IMR-90 (cell line): ENCODE results near the gene CEP85. TPM values are rescaled to one million over a fixed set of nuclear protein-coding genes. Genes with fewer than 3 reads are reported as not detected.
A peak's percentile ranks its signal among the peaks of the same experiment; 100 is the strongest.

Source experiments
- ATAC-seq: fragments of 200-7000 bp; cut with Tn5 transposase; 2 replicates; pipeline ENCODE4 v1.9.1; 2020; ENCODE audit warnings: low read depth, mild to moderate bottlenecking, moderate library complexity
- BruUV-seq: library from RNA; stranded (reverse); fragments of 400-500 nt; replicated peaks from 2 replicates; lab custom pipeline; 2021; lab: Mats Ljungman, UMichigan
- CTCF ChIA-PET: fragments of 300-600 bp; formaldehyde crosslinking; extraction: SDS; loops from one replicate; lab custom pipeline; 2021; ENCODE audit warnings: antibody characterized with exemption; lab: Yijun Ruan, JAX
- POLR2A ChIA-PET: fragments of 300-600 bp; sonication (Branson Sonifier 250); formaldehyde crosslinking; loops from one replicate; lab custom pipeline; 2022; ENCODE audit warnings: antibody characterized with exemption; ENCODE audit not compliant: unreplicated experiment; lab: Charles Lee
- DNase-seq: peaks from one replicate; pipeline ENCODE4 v3.0.0; 2013
- H2AFZ ChIP-seq: replicated peaks from 2 replicates; pipeline ENCODE3; 2013; ENCODE audit warnings: low read length, mild to moderate bottlenecking; ENCODE audit not compliant: poor library complexity
- H2AK5ac ChIP-seq: 2 replicates; pipeline ENCODE4 v1.6.1; 2013; ENCODE audit warnings: low read depth, low read length, inconsistent platforms
- H2AK9ac ChIP-seq: replicated peaks from 2 replicates; pipeline ENCODE3; 2013; ENCODE audit warnings: mild to moderate bottlenecking, low read depth, low read length, moderate library complexity; ENCODE audit not compliant: poor library complexity
- H2BK120ac ChIP-seq: 2 replicates; pipeline ENCODE4 v1.6.1; 2013; ENCODE audit warnings: low read depth, low read length, inconsistent platforms
- H2BK15ac ChIP-seq: 3 replicates; pipeline ENCODE4 v1.6.1; 2013; ENCODE audit warnings: low read depth, low read length, inconsistent platforms
- H2BK20ac ChIP-seq: 2 replicates; pipeline ENCODE4 v1.6.1; 2013; ENCODE audit warnings: low read depth, mild to moderate bottlenecking, inconsistent platforms, low read length, moderate library complexity
- H2BK5ac ChIP-seq: 2 replicates; pipeline ENCODE4 v1.6.1; 2013; ENCODE audit warnings: mild to moderate bottlenecking, low read depth, low read length, inconsistent platforms; ENCODE audit not compliant: poor library complexity, severe bottlenecking
- H3K14ac ChIP-seq: replicated peaks from 2 replicates; pipeline ENCODE4 v1.6.1; 2013; ENCODE audit warnings: low read depth, low read length, inconsistent platforms
- H3K18ac ChIP-seq: 2 replicates; pipeline ENCODE4 v1.6.1; 2013; ENCODE audit warnings: low read depth, low read length, control low read depth
- H3K23ac ChIP-seq: 2 replicates; pipeline ENCODE4 v1.6.1; 2013; ENCODE audit warnings: low read depth, low read length, inconsistent platforms
- H3K27ac ChIP-seq: 2 replicates; pipeline ENCODE4 v1.5.1; 2013; ENCODE audit warnings: mild to moderate bottlenecking, control low read depth, low read length; ENCODE audit not compliant: insufficient read depth
- H3K27me3 ChIP-seq: 2 replicates; pipeline ENCODE4 v1.6.1; 2013; ENCODE audit warnings: low read length; ENCODE audit not compliant: control insufficient read depth, insufficient read depth
- H3K36me3 ChIP-seq: 2 replicates; pipeline ENCODE4 v1.6.1; 2013; ENCODE audit warnings: low read length, mixed read lengths; ENCODE audit not compliant: control insufficient read depth, insufficient read depth
- H3K4ac ChIP-seq: 2 replicates; pipeline ENCODE4 v1.6.1; 2013; ENCODE audit warnings: low read depth, low read length, inconsistent platforms
- H3K4me1 ChIP-seq: 2 replicates; pipeline ENCODE4 v1.6.1; 2013; ENCODE audit warnings: low read length, mixed read lengths; ENCODE audit not compliant: control insufficient read depth, insufficient read depth
- H3K4me2 ChIP-seq: 2 replicates; pipeline ENCODE4 v1.6.1; 2013; ENCODE audit warnings: low read depth, mild to moderate bottlenecking, control low read depth, low read length, moderate library complexity
- H3K4me3 ChIP-seq: 2 replicates; pipeline ENCODE4 v1.5.1; 2013; ENCODE audit warnings: low read depth, mild to moderate bottlenecking, control low read depth, low read length, moderate library complexity; ENCODE audit not compliant: insufficient read depth
- H3K56ac ChIP-seq: 2 replicates; pipeline ENCODE4 v1.6.1; 2013; ENCODE audit warnings: low read length, inconsistent platforms; ENCODE audit not compliant: insufficient read depth; ENCODE audit errors: extremely low read depth
- H3K79me1 ChIP-seq, 2 experiments: 2 replicates each; pipeline ENCODE4 v1.6.1; 2013; ENCODE audit warnings: low read length in 2 of 2, inconsistent platforms in 1 of 2, low read depth in 1 of 2
- H3K9ac ChIP-seq: 2 replicates; pipeline ENCODE4 v1.6.1; 2013; ENCODE audit warnings: low read depth, low read length, control low read depth
- H3K9me1 ChIP-seq: 2 replicates; pipeline ENCODE4 v1.6.1; 2013; ENCODE audit warnings: low read length, inconsistent platforms; ENCODE audit not compliant: insufficient read depth
- H3K9me3 ChIP-seq: 2 replicates; pipeline ENCODE4 v1.6.1; 2013; ENCODE audit warnings: low read length; ENCODE audit not compliant: control insufficient read depth, insufficient read depth
- H4K20me1 ChIP-seq: 2 replicates; pipeline ENCODE4 v1.6.1; 2013; ENCODE audit warnings: low read length, inconsistent platforms; ENCODE audit not compliant: insufficient read depth
- H4K5ac ChIP-seq: 2 replicates; pipeline ENCODE4 v1.6.1; 2013; ENCODE audit warnings: mild to moderate bottlenecking, low read depth, low read length, control low read depth
- H4K8ac ChIP-seq, 2 experiments: 2 replicates each; pipeline ENCODE4 v1.6.1; 2013; ENCODE audit warnings: low read depth in 2 of 2, low read length in 2 of 2, control low read depth in 1 of 2, inconsistent platforms in 1 of 2
- H4K91ac ChIP-seq: 2 replicates; pipeline ENCODE4 v1.6.1; 2013; ENCODE audit warnings: low read depth, low read length, inconsistent platforms; ENCODE audit not compliant: insufficient read depth
- CHD1 ChIP-seq: IDR thresholded peaks from 2 replicates; pipeline ENCODE4 v1.6.1; 2012; ENCODE audit warnings: low read depth, low read length, improper control_type of control experiment
- POLR2A ChIP-seq: IDR thresholded peaks from 2 replicates; pipeline ENCODE4 v1.6.1; 2012; ENCODE audit warnings: mild to moderate bottlenecking, low read depth, low read length
- RAD21 ChIP-seq: IDR thresholded peaks from 2 replicates; pipeline ENCODE4 v1.6.1; 2012; ENCODE audit warnings: low read length, improper control_type of control experiment
- RCOR1 ChIP-seq: IDR thresholded peaks from 2 replicates; pipeline ENCODE4 v1.6.1; 2012; ENCODE audit warnings: mild to moderate bottlenecking, low read length, improper control_type of control experiment; ENCODE audit not compliant: insufficient replicate concordance
- WGBS, 2 experiments: methylation state at CpG; one replicate each; pipeline versions ENCODE4 v1.1.5 to v1.1.7; 2013; ENCODE audit warnings: missing lambda C conversion rate in 2 of 2; ENCODE audit not compliant: insufficient read length in 1 of 2; ENCODE audit errors: extremely low coverage in 2 of 2; 5-methylcytosine and 5-hydroxymethylcytosine counted together
- dilution Hi-C: fragments of 300-500 bp; cut with HindIII; formaldehyde crosslinking; loops from one replicate; pipeline ENCODE4 v1.14.3; 2018; ENCODE audit warnings: low sequenced_read_pairs; ENCODE audit not compliant: unreplicated experiment
- in situ Hi-C: fragments of 300-500 bp; cut with MboI; formaldehyde crosslinking; loops from 3 replicates; pipeline ENCODE4 v1.14.3; 2019; ENCODE audit warnings: low sequenced_read_pairs, inconsistent platforms, mixed read lengths
- intact Hi-C: fragments of 100-400 bp; cut with micrococcal nuclease; formaldehyde crosslinking; loops from 2 replicates; pipeline ENCODE4 v1.10.0; 2022
- polyA plus RNA-seq, 3 experiments: library from polyadenylated mRNA; depleted of rRNA; stranded (reverse); fragments of >200 nt; gene quantifications; 2 replicates each; pipeline ENCODE4 v1.2.3, GENCODE V29; 2012; ENCODE audit warnings: low replicate concordance in 1 of 3
- total RNA-seq: library from RNA; depleted of rRNA; stranded (reverse); fragments of >200 nt; gene quantifications from 2 replicates; pipeline ENCODE4 v1.2.3, GENCODE V29; 2012

Gene CEP85
- total and polyA plus RNA-seq, 2 of the 4 experiments (the other 2 are of a cell fraction) = 11.5 to 11.8 TPM

DNA sequence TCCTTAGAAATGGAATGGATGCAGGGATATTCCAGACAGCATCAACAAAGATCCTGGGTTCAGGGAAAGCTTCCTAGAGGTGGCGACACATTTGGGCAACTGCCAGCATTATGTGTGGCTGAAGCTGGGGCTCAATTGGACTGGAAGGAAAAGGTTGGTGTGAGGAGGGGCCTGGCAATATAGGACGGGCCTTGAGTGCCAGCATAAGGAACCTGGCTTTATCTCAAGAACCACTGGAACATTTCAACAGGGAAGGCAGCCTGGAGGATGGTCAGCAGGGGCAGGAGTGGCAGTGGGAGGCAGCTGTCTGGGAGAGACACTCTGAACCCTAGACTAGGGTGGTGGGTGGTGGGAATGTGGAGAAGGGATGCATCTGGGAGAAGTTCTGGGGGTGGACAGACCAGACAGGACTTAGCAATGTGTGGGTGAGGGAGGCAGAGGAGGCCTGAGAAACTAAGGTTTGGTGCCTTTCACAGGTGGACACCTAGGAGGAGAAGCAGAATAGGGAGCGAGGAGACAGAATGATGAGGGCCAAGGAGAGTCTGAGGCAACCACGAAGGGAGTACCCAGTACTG lies 49.4 kb downstream of the CEP85 start:
- Histone ChIP-seq H3K14ac (peak overlapping the region; percentile 6), H3K4me3 (no peak overlapping the region), H3K9ac (no peak overlapping the region; the same call in 1 of the 2 replicates), H3K18ac (peak overlapping the region; percentile 6; the same call in 1 of the 2 replicates), H2AK9ac (peak overlapping the region; percentile 80), H4K91ac (peak overlapping the region; percentile 61), H3K27me3 (no peaks in the 10 kb centered on the region), H3K4ac (peak overlapping the region; percentile 98), H3K9me3 (no peaks in the 10 kb centered on the region), H4K20me1 (peaks cover 44% of the 10 kb centered on the region), H3K23ac (peak overlapping the region; percentile 35; the same call in 1 of the 2 replicates), H3K9me1 (peaks cover 42% of the 10 kb centered on the region), H3K56ac (no peak overlapping the region), H3K27ac (peak overlapping the region; percentile 77), H2AK5ac (peak overlapping the region; percentile 88), H4K5ac (0 out of 2 replicates have a peak overlapping the region, but pooled peaks have one; percentile 15), H2BK120ac (peak overlapping the region; percentile 42; the same call in 1 of the 2 replicates), H4K8ac (peak overlapping the region; percentile 15 to 70; a peak in 3 of 4 replicates), H3K79me1 (peaks cover 20 to 70% of the 10 kb centered on the region in 2 experiments), H3K4me2 (no peak overlapping the region), H2BK5ac (peak overlapping the region; percentile 98), H2BK15ac (peak overlapping the region; percentile 44; the same call in 1 of the 3 replicates), H2BK20ac (peak overlapping the region; percentile 90; the same call in 1 of the 2 replicates), H3K36me3 (peaks cover 20% of the 10 kb centered on the region), H3K4me1 (peaks cover 49% of the 10 kb centered on the region), H2AFZ (peak overlapping the region; percentile 24)
- ATAC-seq = no peak
- TF ChIP-seq CHD1 (no peak), POLR2A (0 out of 2 replicates have a peak, but pooled peaks have one; percentile 28), RAD21 (no peak), RCOR1 (no peak)
- intact Hi-C loops = no loop called here
- ChIA-PET POLR2A (no interaction called here), CTCF (no interaction called here)
- 67% methylated on average over 1 of the region's 4 CpGs; no CpG with 5 or more reads in 1 of the 2 experiments for WGBS, 2 experiments
- in situ Hi-C loops = no loop called here
- no TSS peak for BruUV-seq
- dilution Hi-C loops = no loop called here
- no peak for DNase-seq
